NCI-H510A treated with DMSO at 0.1 percent for 48 hours (cell line): ENCODE measurements around the gene LYPLA2.
"Not testable (repeated sequence)": the region's sequence is repeated elsewhere in the genome, so short reads cannot be mapped to it uniquely, and the experiment has no call there.

Experiments used
- DNase-seq: peaks from one replicate; lab custom pipeline; 2025; lab: John Stamatoyannopoulos, UW

LYPLA2 gene

GRCh38 chr1:23779826-23780371 lies 11.0 kb upstream of the LYPLA2 start:
- peak; percentile 9 for DNase-seq

- DNase-seq = not testable (repeated sequence)
Observed at GRCh38 chr1:23783141-23783540, 7.8 kb upstream of the LYPLA2 start.

- DNase-seq = no peak
Observed at GRCh38 chr1:23784846-23785245, 6.1 kb upstream of the LYPLA2 start.

- no peak for DNase-seq
Observed at GRCh38 chr1:23787701-23788100, 3.2 kb upstream of the LYPLA2 start.

DNA sequence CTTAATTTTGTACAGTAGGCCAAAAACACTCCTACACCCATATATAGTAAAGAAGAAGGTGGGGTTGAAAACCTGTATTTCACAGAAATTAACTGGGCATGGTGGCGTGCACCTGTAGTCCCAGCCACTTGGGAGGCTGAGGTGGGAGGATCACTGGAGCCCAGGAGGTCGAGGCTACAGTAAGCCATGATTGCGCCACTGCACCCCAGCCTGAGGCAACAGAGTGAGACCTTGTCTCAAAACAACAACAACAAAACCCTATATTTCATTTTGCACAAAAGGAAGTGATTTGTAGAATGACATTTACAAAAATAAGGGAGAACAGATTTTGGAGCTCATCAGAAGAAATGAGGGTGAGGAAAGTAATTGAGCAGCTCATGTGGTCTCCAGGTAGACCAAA lies 2.2 kb upstream of the LYPLA2 start:
- no peak for DNase-seq

DNA sequence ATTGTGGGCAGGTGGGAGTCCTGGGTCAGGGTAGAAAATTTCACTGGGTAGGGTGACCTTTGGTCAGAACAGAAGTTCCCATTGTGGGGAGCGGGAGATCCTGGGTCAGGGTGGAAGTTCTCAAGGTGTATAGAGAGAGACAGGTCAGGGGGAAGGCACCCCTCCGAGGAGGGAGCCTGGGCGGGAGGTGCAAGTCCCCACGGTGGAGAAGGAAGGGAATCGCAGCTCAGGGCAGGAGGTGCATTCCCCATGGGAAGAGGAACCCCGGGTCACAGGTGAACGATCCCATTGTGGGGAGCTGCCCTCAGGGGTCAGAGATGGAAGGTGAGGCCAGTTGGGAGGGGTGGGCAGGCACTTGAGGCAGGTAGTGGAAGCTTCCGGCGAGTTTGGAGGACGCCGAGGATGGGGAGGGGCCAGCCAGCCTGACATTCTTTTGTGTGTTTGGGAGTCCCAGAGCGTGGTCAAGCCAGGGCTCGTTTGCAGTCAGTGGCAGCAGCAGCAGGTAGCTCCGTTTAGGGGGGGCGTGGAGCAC lies 637 bp downstream of the LYPLA2 start:
- DNase-seq = peak; percentile 6

DNA sequence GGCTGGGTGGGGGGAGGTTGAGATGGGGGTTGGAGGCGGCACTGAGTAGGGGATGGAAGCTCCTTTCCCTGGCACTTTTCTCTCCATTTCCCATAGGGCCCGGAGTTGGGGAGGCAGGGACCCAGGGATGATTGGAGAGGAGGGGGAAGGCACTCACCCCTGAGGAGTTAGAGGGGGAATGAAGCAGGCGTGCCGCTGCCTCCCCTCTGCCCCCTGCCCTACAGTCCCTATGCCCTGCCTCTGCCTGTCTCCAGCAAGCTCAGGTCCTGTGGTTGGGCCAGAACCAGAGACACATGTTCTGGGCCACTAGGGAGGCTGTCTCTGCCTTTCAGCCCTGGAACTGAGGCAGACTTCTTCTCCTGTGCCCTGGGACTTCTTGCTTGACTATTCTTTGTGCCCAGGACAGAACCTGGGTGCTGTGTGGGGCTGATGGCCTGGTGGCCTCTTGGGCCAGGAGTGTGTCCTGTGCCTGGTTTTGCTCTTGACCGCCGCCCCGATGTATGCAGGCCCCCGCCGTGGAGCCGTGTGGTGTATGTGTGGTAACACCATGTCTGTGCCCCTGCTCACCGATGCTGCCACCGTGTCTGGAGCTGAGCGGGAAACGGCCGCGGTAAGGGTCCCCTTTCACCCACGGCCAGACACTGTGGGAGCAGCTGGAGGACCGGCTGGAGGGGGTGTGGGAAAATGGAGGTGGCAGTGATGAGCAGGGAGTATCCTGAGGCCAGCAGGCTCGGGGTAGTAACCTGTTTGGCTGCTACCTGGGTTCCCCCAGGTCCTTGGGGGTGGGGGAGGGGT lies 1.4 kb downstream of the LYPLA2 start:
- no peak for DNase-seq

DNA sequence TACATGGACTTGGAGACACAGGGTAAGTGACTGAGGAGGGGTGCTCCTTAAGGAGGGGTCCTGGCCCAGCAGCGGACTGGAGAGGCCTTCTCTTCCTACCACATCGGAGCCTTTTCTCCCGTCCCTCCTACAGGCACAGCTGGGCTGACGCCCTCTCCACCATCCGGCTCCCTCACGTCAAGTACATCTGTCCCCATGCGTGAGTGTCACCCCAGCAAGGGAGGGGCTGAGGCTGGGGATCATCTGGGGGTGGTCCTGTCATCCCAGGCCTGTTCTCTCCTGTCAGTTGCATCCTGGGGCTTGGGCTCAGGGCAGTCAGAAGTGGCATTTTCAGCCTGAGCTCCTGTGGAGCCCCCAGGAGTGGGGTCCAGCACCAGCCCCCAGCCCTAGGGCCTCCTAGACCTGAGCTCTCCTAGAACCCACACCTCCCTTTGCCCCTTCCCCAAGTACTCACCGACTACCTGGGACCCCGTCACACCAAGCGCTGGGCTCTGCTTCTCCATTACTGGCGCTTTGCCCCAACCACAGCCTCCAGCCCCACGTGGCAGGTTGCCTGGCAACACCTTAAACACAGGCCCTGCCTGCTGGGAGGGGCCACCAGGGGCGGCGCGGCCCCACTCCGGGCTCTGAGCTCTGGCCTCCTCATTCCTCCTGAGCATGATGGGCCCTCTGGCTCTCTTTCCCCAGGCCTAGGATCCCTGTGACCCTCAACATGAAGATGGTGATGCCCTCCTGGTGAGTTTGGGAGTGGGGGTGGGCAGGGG lies 2.3 kb downstream of the LYPLA2 start:
- no peak for DNase-seq

DNA sequence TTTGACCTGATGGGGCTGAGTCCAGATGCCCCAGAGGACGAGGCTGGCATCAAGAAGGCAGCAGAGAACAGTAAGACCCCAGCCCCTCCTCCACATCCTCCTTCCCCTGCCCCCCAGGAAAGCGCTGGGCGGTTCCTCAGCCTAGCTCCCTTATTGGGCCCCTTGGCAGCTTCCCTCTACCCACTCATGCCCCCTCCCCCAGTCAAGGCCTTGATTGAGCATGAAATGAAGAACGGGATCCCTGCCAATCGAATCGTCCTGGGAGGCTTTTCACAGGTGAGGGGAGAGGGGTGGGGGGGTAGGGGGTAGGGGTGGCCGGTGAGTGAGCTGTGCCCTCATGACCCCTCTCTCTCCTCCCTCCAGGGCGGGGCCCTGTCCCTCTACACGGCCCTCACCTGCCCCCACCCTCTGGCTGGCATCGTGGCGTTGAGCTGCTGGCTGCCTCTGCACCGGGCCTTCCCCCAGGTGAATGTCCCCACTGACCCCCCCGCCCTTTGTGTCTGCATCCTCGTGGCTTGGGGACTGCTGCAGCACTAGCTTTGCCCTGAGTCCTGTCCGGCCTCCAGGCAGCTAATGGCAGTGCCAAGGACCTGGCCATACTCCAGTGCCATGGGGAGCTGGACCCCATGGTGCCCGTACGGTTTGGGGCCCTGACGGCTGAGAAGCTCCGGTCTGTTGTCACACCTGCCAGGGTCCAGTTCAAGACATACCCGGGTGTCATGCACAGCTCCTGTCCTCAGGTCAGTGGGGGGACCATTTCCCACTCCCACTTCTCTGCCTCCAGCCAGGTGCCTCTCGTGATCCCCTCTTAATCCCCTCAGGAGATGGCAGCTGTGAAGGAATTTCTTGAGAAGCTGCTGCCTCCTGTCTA lies 3.2 kb downstream of the LYPLA2 start:
- DNase-seq = no peak

- not testable (repeated sequence) for DNase-seq
Observed at GRCh38 chr1:23794732-23795182, 3.8 kb downstream of the LYPLA2 start.

DNA sequence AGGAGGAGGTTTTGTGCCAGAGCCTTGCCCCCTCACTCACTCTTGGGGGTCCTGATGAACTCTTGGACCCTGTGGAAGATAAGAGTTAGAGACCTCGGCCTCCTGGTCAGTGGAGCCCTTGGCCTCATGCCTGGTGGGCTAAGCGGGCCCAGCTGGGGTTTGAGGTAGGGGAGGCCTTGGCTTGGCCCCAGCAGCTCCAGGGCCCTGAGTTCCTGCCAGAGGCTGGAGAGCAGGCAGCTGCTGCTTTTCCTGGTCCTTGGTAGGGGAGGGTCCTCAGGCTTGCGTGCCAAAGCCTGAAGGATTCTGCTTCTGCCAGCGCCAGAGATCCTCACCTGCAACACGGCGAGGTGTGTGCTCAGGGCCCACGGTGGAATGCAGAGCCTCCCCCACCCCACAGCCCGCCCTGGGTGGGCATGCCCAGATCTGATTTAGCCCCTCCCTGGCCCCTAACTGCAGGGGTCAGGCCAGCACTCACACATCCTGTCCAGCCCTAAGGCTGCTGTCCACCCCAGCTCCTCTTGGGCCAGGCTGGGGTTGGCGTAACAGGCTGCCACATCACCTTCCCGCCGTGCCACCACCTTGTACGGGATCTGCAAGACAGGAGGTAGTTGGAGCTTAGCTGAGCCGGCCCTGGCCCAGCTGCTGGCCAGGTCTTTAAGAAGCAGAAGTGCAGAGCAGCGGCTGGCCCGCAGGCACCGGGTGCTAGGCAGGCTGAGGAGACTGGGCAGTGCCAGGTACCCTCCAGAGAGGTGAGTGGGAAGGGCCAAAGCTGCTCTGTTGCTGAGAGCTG lies 4.9 kb downstream of the LYPLA2 start:
- DNase-seq = no peak

DNA sequence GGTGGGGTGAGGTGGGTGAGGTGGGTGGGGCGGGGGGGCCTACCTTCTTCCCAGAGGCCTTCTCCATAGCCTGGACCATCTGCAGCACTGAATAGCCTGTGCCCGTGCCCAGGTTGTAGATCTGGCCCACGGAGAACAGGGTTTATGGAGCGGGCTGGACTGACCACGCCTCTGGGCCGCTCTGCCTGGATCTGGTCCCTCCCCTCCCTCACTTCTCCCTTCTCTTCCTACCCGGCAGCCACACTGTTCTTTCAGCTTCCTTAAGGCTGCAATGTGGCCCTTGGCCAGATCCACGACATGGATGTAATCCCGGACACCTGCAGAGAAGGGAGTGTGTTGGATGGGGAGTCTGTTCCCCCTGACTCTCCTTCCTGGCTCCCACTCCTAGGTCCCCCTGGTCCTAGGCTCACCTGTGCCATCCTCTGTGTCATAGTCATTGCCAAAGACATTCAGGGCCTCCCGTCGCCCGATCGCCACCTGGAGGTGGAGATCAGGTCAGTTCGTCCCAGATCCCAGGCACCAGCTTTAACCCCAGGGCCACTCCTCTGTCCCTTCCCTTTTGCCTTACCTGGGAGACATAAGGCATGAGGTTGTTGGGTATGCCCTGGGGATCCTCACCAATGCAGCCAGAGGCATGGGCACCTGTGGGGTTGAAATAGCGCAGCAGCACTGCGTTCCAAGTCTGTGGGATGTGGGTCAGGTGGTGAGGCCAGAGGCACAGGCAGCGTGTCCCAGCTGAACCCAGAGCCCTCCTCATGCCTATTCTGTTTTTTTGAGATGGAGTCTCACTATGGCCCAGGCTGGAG lies 5.7 kb downstream of the LYPLA2 start:
- DNase-seq = no peak

DNA sequence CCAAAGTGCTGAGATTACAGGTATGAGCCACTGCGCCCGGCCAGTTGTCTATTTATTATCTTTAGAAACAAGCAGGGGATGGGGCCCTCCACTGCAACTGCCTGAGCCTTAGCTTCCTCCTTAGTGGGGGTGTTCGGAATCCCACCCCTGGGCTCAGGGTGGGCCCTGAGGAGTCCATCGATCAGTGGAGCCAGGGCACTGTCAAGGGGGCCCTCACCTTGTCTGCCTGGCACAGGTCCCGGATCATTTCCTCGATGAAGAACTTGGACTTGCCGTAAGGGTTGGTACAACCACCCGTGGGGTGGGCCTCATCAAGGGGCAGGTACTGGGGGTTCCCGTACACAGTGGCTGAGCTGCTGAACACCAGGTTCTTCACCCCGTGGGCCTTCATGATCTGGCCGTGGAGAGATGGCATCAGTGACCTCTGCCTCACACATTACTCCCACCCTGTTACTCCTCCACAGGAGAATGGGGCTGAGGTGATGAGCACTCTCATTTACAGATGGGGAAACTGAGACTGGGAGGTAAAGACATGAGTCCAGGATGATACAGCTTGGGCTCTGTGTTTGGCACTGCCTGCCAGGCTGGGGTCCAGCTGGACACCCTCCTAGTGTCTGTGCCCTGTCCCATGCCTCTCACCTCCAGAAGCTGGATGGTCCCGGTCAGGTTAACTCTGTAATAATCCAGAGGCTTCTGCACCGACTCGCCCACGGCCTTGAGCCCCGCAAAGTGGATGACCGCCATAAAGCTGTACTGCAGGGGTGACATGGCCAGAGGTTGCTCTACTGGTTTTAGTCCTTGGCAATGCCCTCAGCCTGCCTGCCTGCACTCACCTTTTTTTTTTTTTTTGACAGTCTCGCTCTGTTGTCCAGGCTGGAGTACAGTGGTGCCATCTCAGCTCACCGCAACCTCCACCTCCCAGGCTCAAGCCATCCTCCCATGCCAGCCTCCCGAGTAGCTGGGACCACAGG lies 6.8 kb downstream of the LYPLA2 start:
- no peak for DNase-seq

DNA sequence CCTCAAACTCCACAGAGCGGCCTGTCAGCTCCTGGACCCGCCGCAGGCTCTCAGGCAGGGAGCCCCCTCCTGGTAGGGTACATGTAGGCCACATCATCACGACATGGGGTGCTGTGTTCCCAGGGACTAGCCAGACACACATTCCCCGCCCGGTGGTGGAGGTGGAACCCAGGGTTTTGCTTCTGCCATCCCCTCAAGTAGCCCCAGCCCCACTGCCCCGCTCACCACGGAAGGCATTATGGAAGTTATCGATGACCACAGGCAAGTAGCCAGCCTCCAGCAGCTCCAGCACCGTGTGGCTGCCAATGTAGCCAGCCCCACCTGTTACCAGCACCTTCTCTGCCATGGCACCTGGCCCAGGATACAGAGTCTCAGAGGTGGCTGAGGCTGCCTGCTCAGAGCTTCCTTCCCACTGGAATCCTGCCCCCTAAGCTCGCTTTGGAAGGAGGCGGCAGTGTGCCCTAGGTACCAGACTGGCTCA lies 7.8 kb downstream of the LYPLA2 start:
- no peak for DNase-seq

GRCh38 chr1:23799255-23799569 lies 8.3 kb downstream of the LYPLA2 start:
- DNase-seq = no peak

DNA sequence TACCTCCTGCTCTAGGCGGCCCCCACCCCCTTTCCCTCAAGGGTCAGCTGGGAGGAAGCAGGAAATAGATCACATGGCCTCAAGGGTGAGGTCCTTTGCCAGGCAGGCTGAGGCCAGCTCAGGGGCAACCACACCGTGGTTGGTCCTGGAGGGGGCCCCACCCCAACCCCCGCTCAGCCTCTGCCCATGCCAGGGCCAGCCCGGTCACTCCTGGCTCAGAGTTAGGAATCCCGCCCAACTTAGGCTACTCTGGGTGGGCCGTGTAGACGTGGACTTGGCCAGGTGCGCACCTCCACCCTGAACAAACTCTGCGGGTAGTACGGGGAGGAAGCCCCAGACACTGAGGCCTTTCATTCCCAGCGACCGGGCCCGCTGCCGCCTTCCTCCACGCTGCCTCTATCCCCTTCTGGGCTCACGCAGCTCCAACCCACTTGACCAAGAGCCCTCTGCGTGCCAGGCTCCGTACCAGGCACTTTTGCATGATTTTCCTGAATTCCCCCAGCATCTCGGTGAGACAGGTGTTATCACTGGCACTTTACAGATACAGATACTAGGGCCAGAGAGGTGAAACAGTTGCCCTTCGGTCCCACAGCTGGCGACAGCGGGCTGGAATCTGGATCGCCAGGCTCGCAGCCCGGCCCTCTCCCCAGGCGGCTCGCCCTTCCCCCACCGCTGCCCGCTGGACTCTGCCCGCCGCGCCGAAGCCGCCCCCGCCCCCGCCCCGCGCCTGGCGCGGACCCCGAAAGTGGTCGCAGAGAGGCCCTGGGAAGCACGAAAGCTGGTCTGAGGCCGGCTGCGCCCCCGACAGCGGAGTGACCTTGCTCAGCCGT lies 8.8 kb downstream of the LYPLA2 start:
- peak; percentile 64 for DNase-seq

GRCh38 chr1:23800400-23801337 lies 9.7 kb downstream of the LYPLA2 start, which contains the start of gene GALE:
GALE (minus strand) TSS chr1:23800754; CDS start chr1:23799007, 1,747 bp downstream.
- peak; percentile 88 for DNase-seq
